Embryonic facial prominence (tissue), 1 donor: ENCODE results near the gene LY6G6D.

ENCODE experiments used
- DNase-seq: peaks from one replicate; pipeline ENCODE4 v3.0.0-alpha.2; 2016; ENCODE audit errors: extremely low spot score

Gene LY6G6D

GRCh38 chr6:31736021-31736767 lies 21.0 kb downstream of the LY6G6D start, which contains the start of gene CLIC1:
Gene CLIC1, minus strand, starts transcription at chr6:31736530. Its CDS starts 230 bp downstream, at chr6:31736300.
- DNase-seq, result peak; percentile 78

DNA sequence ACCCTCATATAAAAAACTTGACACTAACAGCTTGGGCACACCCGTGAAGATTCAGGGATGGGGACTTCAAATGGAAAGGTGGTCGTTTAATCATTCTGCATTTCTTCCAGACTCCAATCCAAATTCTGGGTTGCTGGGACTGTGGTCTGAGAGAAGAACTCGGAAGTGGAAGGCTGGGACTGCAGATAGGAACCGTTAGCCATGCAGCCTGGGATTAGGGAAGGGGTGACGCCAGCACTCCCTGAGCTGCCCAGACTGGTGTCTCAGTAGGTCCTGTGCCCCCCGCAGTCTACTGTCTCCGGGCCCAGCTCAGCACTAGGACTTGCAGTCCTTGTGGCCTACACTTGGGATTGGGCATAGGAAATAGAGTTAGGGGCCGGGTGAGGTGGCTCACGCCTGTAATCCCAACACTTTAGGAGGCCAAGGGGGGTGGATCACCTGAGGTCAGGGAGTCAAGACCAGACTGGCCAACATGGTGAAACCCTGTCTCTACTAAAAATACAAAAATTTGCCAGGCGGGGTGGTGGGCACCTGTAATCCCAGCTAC lies 21.7 kb downstream of the LY6G6D start:
- DNase-seq, result no peak

GRCh38 chr6:31737315-31737990 lies 22.3 kb downstream of the LY6G6D start:
- DNase-seq, result no peak

DNA sequence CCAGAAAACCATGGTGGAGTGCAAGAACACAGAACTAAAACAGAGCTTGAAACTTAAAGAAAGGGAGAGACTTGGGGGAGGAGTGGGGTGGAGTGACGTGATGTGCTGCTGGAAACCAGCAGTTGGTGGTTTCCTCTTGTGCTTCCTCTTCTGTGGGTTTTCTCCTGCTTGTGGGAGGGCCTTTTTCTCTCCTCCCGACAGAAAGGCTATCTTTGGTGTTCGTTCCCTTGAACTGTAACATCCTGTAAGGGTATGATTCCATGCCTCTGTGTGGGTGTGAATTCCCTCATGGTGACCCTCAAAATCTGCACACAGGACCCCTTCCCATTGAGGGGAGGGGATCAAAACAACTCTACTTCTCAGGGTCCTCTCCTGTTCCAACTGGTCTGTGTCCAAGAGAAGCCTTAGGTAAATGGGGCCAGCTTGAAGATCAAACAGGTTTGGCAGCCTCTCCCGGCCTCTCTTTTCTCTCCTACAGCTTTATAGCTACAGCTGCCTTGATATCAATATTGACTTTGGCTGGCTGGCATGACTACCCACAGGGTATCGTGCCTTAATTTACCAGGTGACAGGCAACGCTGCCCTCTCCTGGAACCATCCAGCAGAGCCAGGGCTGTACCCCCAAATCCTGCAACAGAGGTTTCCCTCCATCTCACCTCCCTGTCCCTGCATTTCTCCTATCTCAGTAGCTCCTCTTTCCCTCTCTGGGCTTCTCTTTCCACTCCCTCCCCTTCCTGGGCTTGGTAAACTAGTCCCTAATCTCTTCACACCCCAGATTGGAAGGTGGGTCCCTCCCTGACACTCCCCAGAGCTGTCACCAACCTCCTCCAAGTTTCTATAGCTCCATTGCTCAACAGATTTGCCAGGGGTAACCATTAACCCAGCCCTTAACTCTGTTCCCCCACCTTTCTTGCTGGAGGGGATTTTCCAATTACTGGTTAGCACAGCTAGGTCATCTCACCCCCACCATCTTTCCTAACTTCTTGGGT lies 23.1 kb downstream of the LY6G6D start:
- peak; percentile 86 for DNase-seq

- DNase-seq, result peak; percentile 99
Measured at GRCh38 chr6:31739639-31740396, 24.7 kb downstream of the LY6G6D start, which contains the start of gene MSH5. Gene MSH5, plus strand, starts transcription at chr6:31740005. Its CDS starts 462 bp downstream, at chr6:31740467.

- DNase-seq, result no peak
Measured at GRCh38 chr6:31740397-31741223, 25.5 kb downstream of the LY6G6D start.

- no peak for DNase-seq
Measured at GRCh38 chr6:31741815-31742214, 26.7 kb downstream of the LY6G6D start.

GRCh38 chr6:31742894-31743293 lies 27.7 kb downstream of the LY6G6D start:
- no peak for DNase-seq

DNA sequence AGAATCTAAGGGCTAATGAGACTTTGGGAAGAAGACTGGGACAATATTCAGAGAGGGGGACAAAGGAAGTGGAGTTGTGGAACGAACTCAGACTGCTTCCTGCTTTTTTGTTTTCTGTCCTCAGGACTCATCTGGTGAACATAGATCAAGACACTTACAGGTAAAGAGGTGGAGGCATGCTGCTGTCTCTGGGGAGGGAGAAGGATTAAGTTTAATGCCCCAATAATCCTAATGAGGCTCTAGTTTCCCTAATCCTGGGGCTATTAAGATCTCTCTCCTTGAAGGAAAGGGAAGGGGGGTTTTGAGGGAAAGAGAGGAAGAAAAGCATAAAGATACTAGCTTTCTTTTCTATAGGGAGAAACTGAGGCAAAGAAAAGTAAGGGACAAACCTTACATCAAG lies 29.3 kb downstream of the LY6G6D start:
- DNase-seq, result no peak

GRCh38 chr6:31749301-31750036 lies 34.3 kb downstream of the LY6G6D start:
- no peak for DNase-seq

GRCh38 chr6:31750411-31751022 lies 35.4 kb downstream of the LY6G6D start:
- DNase-seq, result no peak

- DNase-seq, result no peak
Measured at GRCh38 chr6:31752739-31753319, 37.7 kb downstream of the LY6G6D start.

DNA sequence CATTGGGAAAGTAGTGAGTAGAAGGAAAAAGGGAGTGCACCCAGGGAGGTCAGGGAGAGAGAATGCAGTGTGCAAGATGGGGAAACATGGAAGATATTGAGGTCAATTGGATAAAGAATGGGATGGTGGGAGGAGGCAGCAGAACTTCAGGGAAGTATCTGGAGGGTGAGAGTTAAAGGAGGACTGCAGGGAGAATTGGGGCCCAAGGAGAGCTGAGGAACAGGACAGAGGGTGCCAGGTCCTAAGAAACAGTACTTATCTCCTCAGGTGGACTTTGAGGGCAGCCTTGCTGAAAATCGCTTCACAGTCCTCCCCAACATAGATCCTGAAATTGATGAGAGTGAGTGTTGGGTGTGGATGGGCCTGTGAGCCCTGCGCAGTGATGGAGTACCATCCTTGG lies 43.1 kb downstream of the LY6G6D start:
- DNase-seq, result no peak

GRCh38 chr6:31760790-31761189 lies 45.6 kb downstream of the LY6G6D start:
- DNase-seq, result no peak

DNA sequence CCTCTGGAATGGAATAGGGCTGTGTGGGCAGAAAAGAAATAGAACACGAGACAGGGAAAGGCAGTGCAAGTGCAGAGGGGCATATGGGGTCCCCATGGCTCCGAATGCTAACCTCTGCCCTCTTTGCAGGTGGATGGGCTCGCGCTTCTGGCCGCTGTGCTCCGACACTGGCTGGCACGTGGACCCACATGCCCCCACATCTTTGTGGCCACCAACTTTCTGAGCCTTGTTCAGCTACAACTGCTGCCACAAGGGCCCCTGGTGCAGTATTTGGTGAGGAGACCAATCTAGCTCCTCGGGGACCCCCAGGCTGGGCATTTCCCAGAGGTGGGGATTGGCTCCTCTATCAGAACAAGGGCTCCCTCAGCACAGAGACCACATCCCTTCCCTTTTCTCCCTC lies 46.2 kb downstream of the LY6G6D start:
- DNase-seq, result no peak

- DNase-seq, result no peak
Measured at GRCh38 chr6:31762356-31762755, 47.2 kb downstream of the LY6G6D start, which contains the start of gene SAPCD1. Gene SAPCD1, plus strand, starts transcription at chr6:31762656. Its CDS starts 399 bp downstream, at chr6:31763055.

DNA sequence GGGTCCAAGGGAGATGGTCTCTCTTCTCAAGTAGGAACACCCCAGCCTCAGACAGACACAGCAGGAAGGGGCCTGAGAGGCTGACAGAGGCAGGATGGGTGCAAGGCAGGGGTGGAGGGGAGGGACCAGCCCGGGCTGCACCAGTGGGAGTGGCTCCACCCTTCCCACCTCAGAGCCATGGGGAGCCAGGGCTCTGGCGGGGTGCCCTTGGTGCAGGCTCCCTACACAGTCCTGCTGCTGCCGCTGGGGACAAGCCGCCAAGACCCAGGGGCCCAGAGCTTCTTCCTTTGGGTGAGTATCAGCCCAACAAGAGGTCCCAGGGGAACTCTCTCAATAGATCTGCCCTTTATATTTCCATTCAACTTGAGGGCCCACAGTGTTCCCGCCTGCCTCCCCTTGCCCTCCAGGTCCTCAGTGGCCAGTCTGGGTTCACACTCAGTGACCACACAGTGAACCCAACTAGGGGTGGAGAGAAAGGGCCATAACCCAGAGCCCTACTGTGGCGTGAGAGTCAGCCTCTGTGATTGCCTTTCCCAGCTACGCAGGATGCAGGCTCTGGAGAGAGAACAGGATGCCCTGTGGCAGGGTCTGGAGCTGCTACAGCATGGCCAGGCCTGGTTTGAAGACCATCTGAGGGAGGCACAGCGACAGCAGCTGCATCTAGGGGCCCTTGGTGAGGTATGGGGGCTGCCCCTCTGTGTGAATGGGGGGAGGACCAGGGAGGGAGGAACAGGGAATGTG lies 47.9 kb downstream of the LY6G6D start:
- no peak for DNase-seq

GRCh38 chr6:31763619-31763940 lies 48.4 kb downstream of the LY6G6D start:
- no peak for DNase-seq
